Activated CD8-positive, alpha-beta T cell treated with anti-CD3 and anti-CD28 coated beads for 36 hours (primary cell): ENCODE measurements around the gene DOK6. TPM values are rescaled to one million over a fixed set of nuclear protein-coding genes. Genes with fewer than 3 reads are reported as not detected.
"Not testable (repeated sequence)": the region's sequence is repeated elsewhere in the genome, so short reads cannot be mapped to it uniquely, and the experiment has no call there.

Source experiments
- ATAC-seq: fragments of 200-7000 bp; cut with Tn5 transposase; one replicate; pipeline ENCODE4 v1.10.0; 2021; ENCODE audit warnings: mild to moderate bottlenecking, moderate library complexity
- CTCF ChIA-PET: fragments of 350-600 bp; sonication (Branson Sonifier 250); formaldehyde crosslinking; loops from one replicate; lab custom pipeline; 2021; ENCODE audit warnings: antibody characterized with exemption; lab: Charles Lee
- POLR2A ChIA-PET: fragments of 350-600 bp; sonication (Branson Sonifier 250); formaldehyde crosslinking; loops from one replicate; lab custom pipeline; 2021; ENCODE audit warnings: antibody characterized with exemption; lab: Charles Lee
- DNase-seq: peaks from one replicate; pipeline ENCODE4 v3.0.0-alpha.2; 2020
- H3K27ac Mint-ChIP-seq: one replicate; pipeline ENCODE4 v1.8.0; 2021; ENCODE audit warnings: mild to moderate bottlenecking, mixed read lengths
- H3K27me3 Mint-ChIP-seq: one replicate; pipeline ENCODE4 v1.8.0; 2021; ENCODE audit warnings: mixed read lengths
- H3K36me3 Mint-ChIP-seq: one replicate; pipeline ENCODE4 v1.8.0; 2021; ENCODE audit warnings: low read depth, mixed read lengths
- H3K4me1 Mint-ChIP-seq: one replicate; pipeline ENCODE4 v1.8.0; 2021; ENCODE audit warnings: low read depth, mixed read lengths
- H3K4me3 Mint-ChIP-seq: one replicate; pipeline ENCODE4 v1.8.0; 2021; ENCODE audit warnings: mild to moderate bottlenecking, moderate library complexity, mixed read lengths
- H3K9me3 Mint-ChIP-seq: one replicate; pipeline ENCODE4 v1.8.0; 2021; ENCODE audit warnings: mixed read lengths
- intact Hi-C: fragments of 100-400 bp; cut with micrococcal nuclease; formaldehyde crosslinking; loops from one replicate; pipeline ENCODE4 v1.10.0; 2022
- total RNA-seq, 2 experiments: library from RNA; stranded (reverse); gene quantifications; one replicate each; pipeline ENCODE4 v1.2.3, GENCODE V29; 2021
- TF ChIP-seq, protein P1 (sequence below): fragments of 200-600 bp; IDR thresholded peaks from one replicate; pipeline ENCODE4 v1.8.0; 2022; ENCODE audit warnings: antibody characterized with exemption, mild to moderate bottlenecking

DOK6 gene
- total RNA-seq, 2 experiments from 2014 or later: not detected

DNA sequence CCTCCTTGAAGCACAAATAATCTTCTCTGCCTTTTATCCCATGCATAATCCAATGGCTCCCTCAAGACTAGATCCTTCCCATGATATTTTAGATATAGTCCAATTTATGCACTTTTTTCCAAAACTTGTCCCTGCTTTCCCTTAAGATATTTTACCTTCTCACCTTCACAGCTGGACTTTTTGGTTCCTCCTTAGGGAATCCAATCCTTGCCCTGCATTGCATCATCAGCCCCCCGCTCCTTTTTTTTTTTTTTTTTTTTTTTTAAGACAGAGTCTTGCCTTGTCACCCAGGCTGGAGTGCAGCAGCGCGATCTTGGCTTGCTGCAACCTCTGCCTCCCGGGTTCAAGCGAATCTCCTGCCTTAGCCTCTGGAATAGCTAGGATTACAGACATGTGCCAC lies 250.6 kb downstream of the DOK6 start:
- POLR2A ChIA-PET: no interaction called here
- no peak overlapping the region for H3K4me3 Mint-ChIP-seq
- DNase-seq (no peak), ATAC-seq (no peak)
- TF ChIP-seq, protein P1, sequence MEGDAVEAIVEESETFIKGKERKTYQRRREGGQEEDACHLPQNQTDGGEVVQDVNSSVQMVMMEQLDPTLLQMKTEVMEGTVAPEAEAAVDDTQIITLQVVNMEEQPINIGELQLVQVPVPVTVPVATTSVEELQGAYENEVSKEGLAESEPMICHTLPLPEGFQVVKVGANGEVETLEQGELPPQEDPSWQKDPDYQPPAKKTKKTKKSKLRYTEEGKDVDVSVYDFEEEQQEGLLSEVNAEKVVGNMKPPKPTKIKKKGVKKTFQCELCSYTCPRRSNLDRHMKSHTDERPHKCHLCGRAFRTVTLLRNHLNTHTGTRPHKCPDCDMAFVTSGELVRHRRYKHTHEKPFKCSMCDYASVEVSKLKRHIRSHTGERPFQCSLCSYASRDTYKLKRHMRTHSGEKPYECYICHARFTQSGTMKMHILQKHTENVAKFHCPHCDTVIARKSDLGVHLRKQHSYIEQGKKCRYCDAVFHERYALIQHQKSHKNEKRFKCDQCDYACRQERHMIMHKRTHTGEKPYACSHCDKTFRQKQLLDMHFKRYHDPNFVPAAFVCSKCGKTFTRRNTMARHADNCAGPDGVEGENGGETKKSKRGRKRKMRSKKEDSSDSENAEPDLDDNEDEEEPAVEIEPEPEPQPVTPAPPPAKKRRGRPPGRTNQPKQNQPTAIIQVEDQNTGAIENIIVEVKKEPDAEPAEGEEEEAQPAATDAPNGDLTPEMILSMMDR: no peak
- no peaks in the 10 kb centered on the region for H3K36me3 Mint-ChIP-seq
- H3K27ac Mint-ChIP-seq: no peak overlapping the region
- H3K4me1 Mint-ChIP-seq: no peaks in the 10 kb centered on the region
- H3K27me3 Mint-ChIP-seq: peaks cover 7% of the 10 kb centered on the region
- CTCF ChIA-PET: no interaction called here
- H3K9me3 Mint-ChIP-seq: no peaks in the 10 kb centered on the region
- intact Hi-C loops: no loop called here

DNA sequence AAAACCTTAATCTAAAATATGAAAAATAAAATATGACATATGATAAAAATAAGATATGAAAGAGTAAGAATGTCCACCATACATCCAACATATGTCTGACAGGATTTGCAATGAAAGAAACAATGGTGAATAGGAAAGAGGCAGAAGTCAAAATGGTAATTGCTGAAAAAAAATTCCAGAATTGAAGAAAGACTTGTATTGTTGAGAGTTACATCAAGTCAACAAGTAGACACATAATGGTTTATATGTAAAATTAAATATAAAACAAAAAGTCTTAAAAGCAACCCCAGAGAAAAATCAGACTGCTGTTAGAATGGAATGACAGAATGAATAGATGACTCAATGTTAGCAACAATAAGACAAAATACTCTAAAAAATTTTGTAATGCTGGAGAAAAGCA lies 255.1 kb downstream of the DOK6 start:
- H3K4me3 Mint-ChIP-seq: no peak overlapping the region
- H3K4me1 Mint-ChIP-seq: no peaks in the 10 kb centered on the region
- intact Hi-C loops: no loop called here
- ChIA-PET CTCF (no interaction called here), POLR2A (no interaction called here)
- ATAC-seq: no peak
- TF ChIP-seq, protein P1: no peak
- DNase-seq: no peak
- no peaks in the 10 kb centered on the region for H3K9me3 Mint-ChIP-seq
- H3K36me3 Mint-ChIP-seq: no peaks in the 10 kb centered on the region
- H3K27me3 Mint-ChIP-seq: peaks cover 7% of the 10 kb centered on the region
- H3K27ac Mint-ChIP-seq: no peak overlapping the region

DNA sequence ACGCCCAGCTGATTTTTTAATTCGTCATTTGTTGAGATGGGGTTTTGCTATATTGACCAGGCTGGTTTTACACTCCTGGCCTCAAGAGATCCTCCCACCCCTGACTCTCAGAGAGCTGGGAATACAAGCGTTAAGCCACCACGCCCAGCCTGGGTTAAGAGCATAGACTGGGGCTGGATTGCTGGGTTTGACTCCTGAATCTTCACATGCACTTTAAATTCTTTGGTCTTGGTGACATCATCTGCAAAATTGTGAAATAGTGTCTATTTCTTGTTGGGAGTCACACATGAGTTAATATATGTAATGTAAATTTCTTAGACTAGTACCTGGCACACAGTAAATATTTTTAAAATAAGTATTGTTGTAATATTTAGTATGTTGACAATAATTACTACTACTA lies 257.4 kb downstream of the DOK6 start:
- no peaks in the 10 kb centered on the region for H3K4me1 Mint-ChIP-seq
- intact Hi-C loops: no loop called here
- H3K4me3 Mint-ChIP-seq: no peak overlapping the region
- TF ChIP-seq, protein P1: no peak
- H3K27ac Mint-ChIP-seq: no peak overlapping the region
- H3K9me3 Mint-ChIP-seq: no peaks in the 10 kb centered on the region
- ATAC-seq (no peak), DNase-seq (no peak)
- peaks cover 2% of the 10 kb centered on the region for H3K27me3 Mint-ChIP-seq
- POLR2A ChIA-PET: no interaction called here
- CTCF ChIA-PET: no interaction called here
- H3K36me3 Mint-ChIP-seq: no peaks in the 10 kb centered on the region

DNA sequence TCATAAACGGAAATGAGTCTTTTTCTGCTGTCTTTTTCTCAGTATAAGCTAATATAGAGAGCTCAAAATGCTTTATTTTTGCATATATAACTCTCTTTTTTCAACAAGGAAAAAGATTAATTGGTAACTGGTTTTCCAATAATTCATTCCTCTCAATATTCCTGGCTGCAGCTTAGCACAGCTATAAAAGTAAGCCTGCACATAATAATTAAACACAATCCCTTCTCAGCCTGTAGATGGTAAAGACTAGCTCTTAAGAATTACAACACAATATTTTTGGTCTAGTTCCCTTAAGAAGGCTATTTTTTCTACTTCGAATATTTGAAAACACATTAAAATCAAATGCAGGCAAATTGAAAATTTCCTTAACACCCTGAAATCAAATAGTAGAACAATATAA lies 258.0 kb downstream of the DOK6 start:
- TF ChIP-seq, protein P1: no peak
- Mint-ChIP-seq H3K27ac (no peak overlapping the region), H3K9me3 (no peaks in the 10 kb centered on the region), H3K36me3 (no peaks in the 10 kb centered on the region), H3K4me1 (no peaks in the 10 kb centered on the region), H3K27me3 (peaks cover 2% of the 10 kb centered on the region), H3K4me3 (no peak overlapping the region)
- ChIA-PET CTCF (no interaction called here), POLR2A (no interaction called here)
- intact Hi-C loops: no loop called here
- DNase-seq (no peak), ATAC-seq (no peak)

DNA sequence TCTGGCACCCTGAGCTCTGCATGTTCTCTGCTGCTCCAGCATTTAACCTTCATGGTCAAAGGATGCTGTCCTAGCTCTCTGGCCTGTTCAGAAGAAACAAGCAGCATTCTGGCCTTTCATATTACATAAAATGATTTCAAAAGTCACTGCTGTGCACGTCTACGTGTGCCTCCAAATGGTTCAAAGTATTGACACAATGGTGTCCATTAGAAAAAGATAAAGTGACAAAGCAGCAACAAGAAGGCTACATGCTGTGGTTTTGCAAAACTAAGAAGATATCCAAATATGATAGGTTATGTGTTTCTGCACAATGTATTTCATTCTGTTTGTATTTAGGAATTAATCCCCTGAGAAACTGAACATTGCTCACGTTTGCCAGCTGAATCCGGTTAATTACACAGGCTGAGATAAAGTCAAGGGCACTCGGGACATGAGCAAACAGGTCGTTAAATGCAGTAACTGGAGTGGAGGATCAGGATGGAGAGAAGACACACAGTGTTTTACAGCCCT lies 258.5 kb downstream of the DOK6 start:
- Mint-ChIP-seq H3K9me3 (no peaks in the 10 kb centered on the region), H3K4me1 (no peaks in the 10 kb centered on the region), H3K27me3 (peaks cover 2% of the 10 kb centered on the region), H3K36me3 (no peaks in the 10 kb centered on the region), H3K4me3 (no peak overlapping the region), H3K27ac (no peak overlapping the region)
- TF ChIP-seq, protein P1: no peak
- CTCF ChIA-PET: no interaction called here
- DNase-seq: no peak
- POLR2A ChIA-PET: no interaction called here
- intact Hi-C loops: no loop called here
- no peak for ATAC-seq

DNA sequence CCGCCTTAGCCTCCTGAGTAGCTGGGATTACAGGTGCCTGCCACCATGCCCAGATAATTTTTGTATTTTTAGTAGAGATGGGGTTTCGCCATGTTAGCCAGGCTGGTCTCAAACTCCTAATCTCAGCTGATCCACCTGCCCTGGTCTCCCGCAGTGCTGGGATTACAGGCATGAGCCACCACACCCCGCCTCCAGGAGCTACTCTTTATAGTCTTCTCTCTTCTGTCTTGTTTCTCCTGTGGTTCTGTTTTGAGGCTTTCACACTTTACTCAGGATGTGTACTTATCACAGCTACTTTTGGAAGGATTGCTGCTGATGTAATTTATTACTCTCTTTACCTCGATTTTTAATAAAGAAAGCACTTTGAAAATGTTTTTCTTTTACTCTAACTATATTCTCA lies 261.4 kb downstream of the DOK6 start:
- H3K4me1 Mint-ChIP-seq, H3K27ac Mint-ChIP-seq, ATAC-seq, H3K4me3 Mint-ChIP-seq, H3K9me3 Mint-ChIP-seq, H3K27me3 Mint-ChIP-seq, H3K36me3 Mint-ChIP-seq, DNase-seq, intact Hi-C loops, CTCF ChIA-PET: not testable (repeated sequence)
- POLR2A ChIA-PET: interaction anchor here (1.1 kb wide), 1 partner anchor 424 kb away, joined by 3 read pairs; no protein-coding TSS in a partner anchor
